Measurements from ENCODE around the gene EXOC6. TPM values are rescaled to one million over a fixed set of nuclear protein-coding genes. Genes with fewer than 3 reads are reported as not detected.

EXOC6 gene
- total RNA-seq, 3 donors from 2014 or later: 7.0 to 26.1 (median 16.1) TPM

- H3K36me3 ChIP-seq: no peaks in the 10 kb centered on the region
- no peak overlapping the region for H3K27ac ChIP-seq
- no peaks in the 10 kb centered on the region for H3K9me3 ChIP-seq
- DNase-seq (ENCODE audit: low spot score in 2 of 2): no peak
- H3K4me3 ChIP-seq: no peak overlapping the region
- no peaks in the 10 kb centered on the region for H3K4me1 ChIP-seq
- intact Hi-C loops (cut with DNase I; ENCODE audit: low total_unique reads): no loop called here
- peak in 2 of 3 donors; percentile 23 to 45 for TF ChIP-seq CTCF (IDR thresholded peaks at IDR 0.05)
- no peak for TF ChIP-seq POLR2A (IDR thresholded peaks at IDR 0.05)
- H3K27me3 ChIP-seq: no peaks in the 10 kb centered on the region
Observed at GRCh38 chr10:92914478-92915325, 66.4 kb downstream of the EXOC6 start.

GRCh38 chr10:92915892-92916291 lies 67.6 kb downstream of the EXOC6 start:
- DNase-seq (ENCODE audit: low spot score in 2 of 2): no peak
- intact Hi-C loops (cut with DNase I; ENCODE audit: low total_unique reads): no loop called here
- no peaks in the 10 kb centered on the region for H3K36me3 ChIP-seq
- H3K9me3 ChIP-seq: no peaks in the 10 kb centered on the region
- no peak overlapping the region for H3K4me3 ChIP-seq
- TF ChIP-seq POLR2A (IDR thresholded peaks at IDR 0.05): no peak
- H3K4me1 ChIP-seq: no peaks in the 10 kb centered on the region
- H3K27me3 ChIP-seq: no peaks in the 10 kb centered on the region
- H3K27ac ChIP-seq: no peak overlapping the region

- intact Hi-C loops (cut with DNase I; ENCODE audit: low total_unique reads): no loop called here
- Histone ChIP-seq H3K27me3 (no peaks in the 10 kb centered on the region), H3K4me3 (no peak overlapping the region), H3K9me3 (no peaks in the 10 kb centered on the region), H3K27ac (no peak overlapping the region), H3K4me1 (no peaks in the 10 kb centered on the region), H3K36me3 (no peaks in the 10 kb centered on the region)
- DNase-seq (ENCODE audit: low spot score in 2 of 2): no peak
- TF ChIP-seq POLR2AphosphoS5 (IDR thresholded peaks at IDR 0.05): no peak
- no peak for TF ChIP-seq CTCF (IDR thresholded peaks at IDR 0.05)
- TF ChIP-seq POLR2A (IDR thresholded peaks at IDR 0.05): no peak
Observed at GRCh38 chr10:92916433-92916832, 68.1 kb downstream of the EXOC6 start.

GRCh38 chr10:92918603-92919002 lies 70.3 kb downstream of the EXOC6 start:
- Histone ChIP-seq H3K4me1 (no peaks in the 10 kb centered on the region), H3K9me3 (no peaks in the 10 kb centered on the region), H3K36me3 (no peaks in the 10 kb centered on the region), H3K27me3 (no peaks in the 10 kb centered on the region), H3K27ac (no peak overlapping the region), H3K4me3 (no peak overlapping the region)
- TF ChIP-seq CTCF (IDR thresholded peaks at IDR 0.05) (no peak), POLR2AphosphoS5 (IDR thresholded peaks at IDR 0.05) (no peak)
- no peak for DNase-seq (ENCODE audit: low spot score in 2 of 2)
- intact Hi-C loops (cut with DNase I; ENCODE audit: low total_unique reads): no loop called here

GRCh38 chr10:92920866-92921265 lies 72.5 kb downstream of the EXOC6 start:
- no peak for DNase-seq (ENCODE audit: low spot score in 2 of 2)
- no peak overlapping the region for H3K27ac ChIP-seq
- TF ChIP-seq POLR2AphosphoS5 (IDR thresholded peaks at IDR 0.05): no peak
- TF ChIP-seq CTCF (IDR thresholded peaks at IDR 0.05): no peak
- no peak for TF ChIP-seq POLR2A (IDR thresholded peaks at IDR 0.05)
- no peaks in the 10 kb centered on the region for H3K4me1 ChIP-seq
- no peaks in the 10 kb centered on the region for H3K27me3 ChIP-seq
- H3K4me3 ChIP-seq: no peak overlapping the region
- no peaks in the 10 kb centered on the region for H3K36me3 ChIP-seq
- intact Hi-C loops (cut with DNase I; ENCODE audit: low total_unique reads): no loop called here
- no peaks in the 10 kb centered on the region for H3K9me3 ChIP-seq

All from breast epithelium (tissue), 4 donors.